MM.1S (cell line): Measurements from ENCODE around the gene TTC33.

Experiments
- EZH2 ChIP-seq: fragments of 300-600 bp; sonication (generic); optimal IDR thresholded peaks from 2 replicates; pipeline ENCODE3; 2017; ENCODE audit warnings: low read depth, mild to moderate bottlenecking, antibody characterized with exemption, low read length, mixed read lengths
- EZH2phosphoT487 ChIP-seq: fragments of 300-600 bp; sonication (generic); IDR thresholded peaks from 2 replicates; pipeline ENCODE4 v1.6.1; 2018; ENCODE audit warnings: antibody characterized with exemption, low read length
- TF ChIP-seq, protein P1 (sequence below): fragments of 300-600 bp; sonication (generic); IDR thresholded peaks from 2 replicates; pipeline ENCODE4 v1.5.1; 2016; ENCODE audit warnings: antibody characterized with exemption, low read length, mixed read lengths

- TF ChIP-seq, protein P1, sequence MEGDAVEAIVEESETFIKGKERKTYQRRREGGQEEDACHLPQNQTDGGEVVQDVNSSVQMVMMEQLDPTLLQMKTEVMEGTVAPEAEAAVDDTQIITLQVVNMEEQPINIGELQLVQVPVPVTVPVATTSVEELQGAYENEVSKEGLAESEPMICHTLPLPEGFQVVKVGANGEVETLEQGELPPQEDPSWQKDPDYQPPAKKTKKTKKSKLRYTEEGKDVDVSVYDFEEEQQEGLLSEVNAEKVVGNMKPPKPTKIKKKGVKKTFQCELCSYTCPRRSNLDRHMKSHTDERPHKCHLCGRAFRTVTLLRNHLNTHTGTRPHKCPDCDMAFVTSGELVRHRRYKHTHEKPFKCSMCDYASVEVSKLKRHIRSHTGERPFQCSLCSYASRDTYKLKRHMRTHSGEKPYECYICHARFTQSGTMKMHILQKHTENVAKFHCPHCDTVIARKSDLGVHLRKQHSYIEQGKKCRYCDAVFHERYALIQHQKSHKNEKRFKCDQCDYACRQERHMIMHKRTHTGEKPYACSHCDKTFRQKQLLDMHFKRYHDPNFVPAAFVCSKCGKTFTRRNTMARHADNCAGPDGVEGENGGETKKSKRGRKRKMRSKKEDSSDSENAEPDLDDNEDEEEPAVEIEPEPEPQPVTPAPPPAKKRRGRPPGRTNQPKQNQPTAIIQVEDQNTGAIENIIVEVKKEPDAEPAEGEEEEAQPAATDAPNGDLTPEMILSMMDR: no peak
- TF ChIP-seq EZH2phosphoT487 (no peak), EZH2 (no peak)
These were observed 80.2 kb downstream of the TTC33 start for GRCh38 chr5:40675396-40676133.
